NCI-H1048 (cell line): ENCODE measurements around the gene XBP1.
"Not testable (repeated sequence)": the region's sequence is repeated elsewhere in the genome, so short reads cannot be mapped to it uniquely, and the experiment has no call there.

Source experiments
- DNase-seq: peaks from one replicate; lab custom pipeline; 2025; lab: John Stamatoyannopoulos, UW

Gene XBP1

GRCh38 chr22:28791841-28792490, 8.4 kb downstream of the XBP1 start:
- DNase-seq, result no peak

- no peak for DNase-seq
Observed at GRCh38 chr22:28791124-28791523, 9.2 kb downstream of the XBP1 start.

- DNase-seq, result no peak
Observed at GRCh38 chr22:28788601-28789000, 11.8 kb downstream of the XBP1 start.

DNA sequence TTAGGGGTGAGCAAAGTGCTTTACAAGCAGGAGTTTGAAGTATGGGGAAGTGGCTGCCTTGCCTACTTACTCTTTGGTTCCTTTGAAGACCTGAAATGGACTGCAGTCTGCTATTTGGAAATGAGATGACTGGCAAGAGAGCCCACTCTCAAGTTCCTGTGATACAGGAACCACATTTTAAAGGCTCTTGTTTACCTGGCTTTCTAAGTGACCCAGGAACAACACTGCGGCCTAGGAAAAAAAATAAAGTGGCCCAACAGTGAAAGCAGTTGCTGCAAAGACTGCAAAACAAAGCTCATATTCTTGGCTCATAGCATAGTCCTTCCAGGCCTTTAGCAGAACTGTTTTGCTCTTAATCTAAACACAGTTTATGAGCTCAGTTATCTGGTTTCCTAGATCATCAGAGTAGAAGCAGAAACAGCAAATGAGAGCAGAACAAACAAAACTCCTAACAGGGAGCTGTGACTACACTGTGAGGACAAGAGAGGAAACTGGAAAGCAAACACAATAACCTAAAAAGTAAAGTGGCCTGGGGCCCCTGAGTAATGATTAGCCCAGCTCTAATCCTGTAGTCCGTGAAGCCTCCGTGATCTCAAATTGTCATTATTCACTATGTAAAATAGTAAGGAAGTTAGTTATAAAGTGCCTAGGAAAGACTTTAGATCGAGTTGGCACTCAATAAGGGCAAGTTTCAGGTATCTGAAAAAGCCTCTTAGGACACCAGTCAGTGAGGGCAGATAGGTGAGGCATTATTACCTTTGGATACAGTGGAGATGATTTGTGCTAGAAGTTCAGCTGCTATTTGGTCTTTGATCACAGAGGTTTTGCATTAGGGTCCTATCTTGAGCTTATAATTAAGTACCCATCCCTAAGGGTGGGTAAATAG, 16.3 kb downstream of the XBP1 start:
- no peak for DNase-seq

DNA sequence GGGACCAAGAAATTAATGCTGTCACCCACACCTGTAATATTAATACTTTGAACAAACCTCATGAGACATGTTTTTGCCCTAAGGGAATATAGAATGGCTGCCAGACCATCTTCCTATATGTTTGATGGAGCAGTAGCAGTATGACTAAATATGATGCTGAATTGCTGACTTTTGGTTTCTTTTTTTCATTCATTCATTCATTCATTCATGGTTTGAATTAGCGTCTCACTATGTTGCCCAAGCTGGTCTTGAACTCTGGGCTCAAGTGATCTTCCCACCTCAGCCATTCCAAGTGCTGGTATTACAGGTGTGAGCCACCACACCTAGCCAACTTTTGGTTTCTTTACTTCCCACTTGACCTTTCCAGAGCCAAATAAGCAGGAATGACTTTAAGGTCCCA, 20.1 kb downstream of the XBP1 start:
- DNase-seq, result no peak

- no peak for DNase-seq
Observed at GRCh38 chr22:28779833-28780232, 20.5 kb downstream of the XBP1 start.

GRCh38 chr22:28774378-28774777, 26.0 kb downstream of the XBP1 start:
- DNase-seq, result no peak

- no peak for DNase-seq
Observed at GRCh38 chr22:28773461-28773867, 26.9 kb downstream of the XBP1 start.

DNA sequence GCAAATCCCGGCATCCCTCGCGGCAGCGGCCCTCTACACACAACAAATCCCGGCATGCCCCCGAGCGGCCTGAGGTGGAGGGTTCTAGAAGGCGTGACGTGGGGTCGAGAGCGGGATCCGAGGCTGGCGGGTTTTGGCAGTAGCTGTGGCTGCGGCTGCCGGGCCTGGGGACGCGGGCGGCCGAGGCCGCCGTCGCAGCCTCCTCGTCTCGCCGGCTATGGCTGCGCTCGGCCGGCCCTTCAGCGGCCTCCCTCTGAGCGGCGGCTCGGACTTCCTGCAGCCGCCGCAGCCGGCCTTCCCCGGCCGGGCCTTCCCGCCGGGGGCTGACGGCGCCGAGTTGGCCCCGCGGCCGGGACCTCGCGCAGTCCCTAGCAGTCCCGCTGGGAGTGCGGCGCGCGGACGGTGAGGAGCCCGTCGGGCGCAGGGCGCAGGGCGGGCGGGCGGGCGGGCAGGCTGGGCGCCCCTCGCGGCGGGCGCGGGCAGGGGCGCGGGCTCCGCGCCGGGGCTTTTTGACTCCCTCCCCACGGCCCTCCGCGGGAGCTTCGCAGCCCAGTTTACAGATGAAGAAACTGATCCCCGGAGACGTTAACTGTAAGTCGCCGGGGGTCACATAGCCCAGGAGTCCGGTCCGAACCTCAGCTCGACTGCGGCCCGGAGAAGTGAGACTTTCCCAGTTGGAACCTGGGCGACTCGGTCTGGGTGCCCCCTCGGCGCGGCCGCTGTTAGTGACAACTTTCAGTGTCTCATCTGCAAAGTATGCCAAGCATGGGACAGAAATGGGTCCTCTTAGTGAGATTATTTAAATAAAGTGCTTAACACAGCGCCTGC, 27.5 kb downstream of the XBP1 start, which contains the start of gene CCDC117:
Gene CCDC117, plus strand, starts transcription at position 63 of the 828 bp plus-strand sequence. Its CDS starts 155 bp downstream, at position 218.
- peak; percentile 83 for DNase-seq

DNA sequence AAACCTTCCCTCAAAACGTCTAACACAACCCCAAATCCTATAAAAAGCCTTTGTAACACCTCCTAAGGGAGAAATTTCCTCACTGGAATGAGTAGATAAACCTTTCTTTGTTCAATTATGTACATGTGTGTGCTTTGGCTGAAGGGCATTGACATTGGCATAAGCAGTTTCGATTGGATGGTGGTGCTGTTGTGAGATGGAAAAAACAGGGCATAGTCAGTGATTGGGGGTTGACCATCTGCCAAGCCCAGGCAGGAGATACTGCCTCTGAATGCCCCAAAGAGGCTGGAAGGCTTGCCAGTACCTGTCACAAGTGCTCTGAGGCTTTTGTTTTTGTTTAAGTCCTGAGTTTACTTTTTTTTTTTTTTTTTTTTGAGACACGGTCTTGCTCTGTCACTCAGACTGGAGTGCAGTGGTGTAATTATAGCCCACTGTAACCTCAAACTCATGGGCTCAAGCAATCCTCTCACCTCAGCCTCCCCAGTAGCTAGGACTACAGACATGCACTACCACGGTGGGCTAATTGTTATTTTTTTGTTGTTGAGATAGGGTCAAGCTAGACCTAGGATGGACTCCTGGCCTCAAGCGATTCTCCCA, 29.1 kb downstream of the XBP1 start:
- DNase-seq, result no peak

GRCh38 chr22:28769394-28770085, 30.8 kb downstream of the XBP1 start:
- no peak for DNase-seq

DNA sequence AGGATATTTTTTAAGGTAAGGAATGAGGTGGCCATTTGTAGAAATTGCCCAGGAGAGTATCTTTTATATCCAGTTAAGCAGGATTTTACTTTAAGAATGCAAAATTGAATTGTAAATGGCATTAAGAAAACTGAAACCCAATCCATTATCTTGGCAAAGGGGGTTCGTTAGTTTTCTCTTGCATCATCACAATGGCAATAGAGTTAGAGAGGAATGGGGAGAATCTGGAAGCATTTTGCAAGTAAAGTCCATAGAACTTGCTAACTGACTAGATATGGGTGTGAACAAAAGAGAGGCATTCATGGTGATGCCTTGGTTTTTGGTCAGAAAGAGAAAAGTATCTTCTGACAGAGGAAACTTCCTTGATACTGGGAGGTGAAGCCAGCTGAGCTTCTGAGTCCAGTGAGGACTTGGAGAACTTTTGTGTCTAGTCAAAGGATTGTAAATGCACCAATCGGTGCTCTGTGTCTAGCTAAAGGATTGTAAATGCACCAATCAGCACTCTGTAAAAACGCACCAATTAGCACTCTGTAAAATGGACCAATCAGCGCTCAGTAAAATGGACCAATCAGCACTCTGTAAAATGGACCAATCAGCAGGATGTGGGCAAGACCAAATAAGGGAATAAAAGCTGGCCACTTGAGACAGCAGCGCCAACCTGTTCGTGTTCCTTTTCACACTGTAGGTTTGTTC, 31.5 kb downstream of the XBP1 start:
- no peak for DNase-seq

GRCh38 chr22:28766628-28767027, 33.7 kb downstream of the XBP1 start:
- no peak for DNase-seq

- DNase-seq, result not testable (repeated sequence)
Observed at GRCh38 chr22:28762000-28762399, 38.4 kb downstream of the XBP1 start.

DNA sequence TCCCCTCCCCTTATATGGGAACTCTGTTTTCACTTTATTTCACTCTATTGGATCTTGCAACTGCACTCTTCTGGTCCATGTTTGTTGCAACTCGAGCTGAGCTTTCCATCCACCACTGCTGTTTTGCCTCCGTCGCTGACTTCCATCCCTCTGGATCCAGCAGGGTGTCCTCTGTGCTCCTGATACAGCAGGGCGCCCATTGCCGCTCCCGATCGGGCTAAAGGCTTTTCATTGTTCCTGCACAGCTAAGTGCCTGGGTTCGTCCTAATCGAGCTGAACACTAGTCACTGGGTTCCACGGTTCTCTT, 39.0 kb downstream of the XBP1 start:
- DNase-seq, result no peak

GRCh38 chr22:28759861-28760560, 40.4 kb downstream of the XBP1 start:
- DNase-seq, result no peak

- not testable (repeated sequence) for DNase-seq
Observed at GRCh38 chr22:28754512-28754911, 45.9 kb downstream of the XBP1 start.

- no peak for DNase-seq
Observed at GRCh38 chr22:28750471-28750881, 49.9 kb downstream of the XBP1 start.
